Spleen (tissue), 7 donors: ENCODE results near the gene PLEKHM3.

Experiments used
- POLR2A ChIP-seq, 3 donors: fragments of 450-650 bp; IDR thresholded peaks; one replicate each; pipeline ENCODE4 v1.5.1; 2017; ENCODE audit warnings: antibody characterized with exemption in 3 of 3, mild to moderate bottlenecking in 1 of 3
- TF ChIP-seq, protein P1 (sequence below), 11 experiments: fragments of 200-600 bp in 7 of 11; fragments of 450-650 bp in 4 of 11; sonication (generic) in 4 of 11; IDR thresholded peaks in 8 of 11; conservative IDR thresholded peaks in 3 of 11; 1 replicate in 7 of 11; 2 replicates in 4 of 11; pipeline versions ENCODE4 v1.4.0 to v1.8.0; 2016 to 2021; ENCODE audit warnings: antibody characterized with exemption in 11 of 11, inconsistent platforms in 4 of 11, mild to moderate bottlenecking in 1 of 11
- donor health status: DM: no; HTN: no; CAD: no; lungs with moderate emphysema.
- donor health status: DM: no; HTN: no; CAD: no.
- donor health status: DM: no; HTN: no; CAD: no.

DNA sequence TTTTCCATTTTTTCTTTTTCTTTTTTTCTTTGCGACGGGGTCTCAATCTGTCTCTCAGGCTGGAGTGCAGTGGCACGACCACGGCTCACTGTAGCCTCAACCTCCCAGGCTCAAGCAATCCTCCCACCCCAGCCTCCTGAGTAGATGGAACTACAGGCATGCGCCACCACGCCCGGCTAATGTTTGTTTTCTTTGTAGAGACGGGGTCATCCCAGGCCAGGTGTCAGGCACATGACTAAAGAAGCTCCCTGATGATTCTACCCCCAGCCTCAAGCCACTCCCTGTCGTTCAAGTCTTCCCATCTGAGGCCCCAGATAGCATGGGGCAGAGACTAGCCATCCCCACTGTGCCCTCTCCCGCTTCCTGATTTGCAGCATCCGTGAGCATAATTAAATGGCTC lies 245.8 kb downstream of the PLEKHM3 start:
- TF ChIP-seq, protein P1, sequence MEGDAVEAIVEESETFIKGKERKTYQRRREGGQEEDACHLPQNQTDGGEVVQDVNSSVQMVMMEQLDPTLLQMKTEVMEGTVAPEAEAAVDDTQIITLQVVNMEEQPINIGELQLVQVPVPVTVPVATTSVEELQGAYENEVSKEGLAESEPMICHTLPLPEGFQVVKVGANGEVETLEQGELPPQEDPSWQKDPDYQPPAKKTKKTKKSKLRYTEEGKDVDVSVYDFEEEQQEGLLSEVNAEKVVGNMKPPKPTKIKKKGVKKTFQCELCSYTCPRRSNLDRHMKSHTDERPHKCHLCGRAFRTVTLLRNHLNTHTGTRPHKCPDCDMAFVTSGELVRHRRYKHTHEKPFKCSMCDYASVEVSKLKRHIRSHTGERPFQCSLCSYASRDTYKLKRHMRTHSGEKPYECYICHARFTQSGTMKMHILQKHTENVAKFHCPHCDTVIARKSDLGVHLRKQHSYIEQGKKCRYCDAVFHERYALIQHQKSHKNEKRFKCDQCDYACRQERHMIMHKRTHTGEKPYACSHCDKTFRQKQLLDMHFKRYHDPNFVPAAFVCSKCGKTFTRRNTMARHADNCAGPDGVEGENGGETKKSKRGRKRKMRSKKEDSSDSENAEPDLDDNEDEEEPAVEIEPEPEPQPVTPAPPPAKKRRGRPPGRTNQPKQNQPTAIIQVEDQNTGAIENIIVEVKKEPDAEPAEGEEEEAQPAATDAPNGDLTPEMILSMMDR (IDR thresholded peaks at IDR 0.05 in 8 of 11, conservative IDR thresholded peaks at IDR 0.05 in 3 of 11): no peak
- no peak for TF ChIP-seq POLR2A (IDR thresholded peaks at IDR 0.05)
